Fibroblast of the aortic adventitia (primary cell): ENCODE results near the gene C4orf46. TPM values are rescaled to one million over a fixed set of nuclear protein-coding genes. Genes with fewer than 3 reads are reported as not detected.

Experiments used
- DNase-seq: peaks from one replicate; pipeline ENCODE4 v3.0.0-alpha.2; 2010; ENCODE audit warnings: low read depth
- H3K4me3 ChIP-seq: 2 replicates; pipeline ENCODE4 v1.5.1; 2011; ENCODE audit warnings: low read depth, mild to moderate bottlenecking, control low read depth, low read length, moderate library complexity
- CTCF ChIP-seq: IDR thresholded peaks from 2 replicates; pipeline ENCODE4 v1.5.1; 2011; ENCODE audit warnings: mild to moderate bottlenecking, low read length, control low read depth, inconsistent platforms; ENCODE audit not compliant: insufficient read depth
- total RNA-seq: library from RNA; depleted of rRNA; stranded (reverse); fragments of >200 nt; gene quantifications from 2 replicates; pipeline ENCODE4 v1.2.3, GENCODE V29; 2012; ENCODE audit warnings: low replicate concordance

C4orf46 gene
- total RNA-seq, 1 donor = 63.4 TPM

- no peak for TF ChIP-seq CTCF
- no peak for DNase-seq
- H3K4me3 ChIP-seq = no peak overlapping the region
Measured at GRCh38 chr4:158657291-158657690, 14.4 kb downstream of the C4orf46 start.

- TF ChIP-seq CTCF = no peak
- no peak for DNase-seq
- no peak overlapping the region for H3K4me3 ChIP-seq
Measured at GRCh38 chr4:158656439-158656838, 15.2 kb downstream of the C4orf46 start.

- peak; percentile 22 for DNase-seq
- no peak for TF ChIP-seq CTCF
- H3K4me3 ChIP-seq = peak overlapping the region; percentile 0
Measured at GRCh38 chr4:158652920-158653319, 18.8 kb downstream of the C4orf46 start.

GRCh38 chr4:158649111-158649680 lies 22.5 kb downstream of the C4orf46 start:
- TF ChIP-seq CTCF = no peak
- H3K4me3 ChIP-seq = no peak overlapping the region
- peak; percentile 80 for DNase-seq

- TF ChIP-seq CTCF = no peak
- peak; percentile 9 for DNase-seq
- no peak overlapping the region for H3K4me3 ChIP-seq
Measured at GRCh38 chr4:158644760-158645159, 26.9 kb downstream of the C4orf46 start.

GRCh38 chr4:158644356-158644755 lies 27.3 kb downstream of the C4orf46 start:
- no peak for TF ChIP-seq CTCF
- H3K4me3 ChIP-seq = no peak overlapping the region
- DNase-seq = no peak

- no peak for DNase-seq
- TF ChIP-seq CTCF = no peak
- H3K4me3 ChIP-seq = no peak overlapping the region
Measured at GRCh38 chr4:158636619-158637018, 35.1 kb downstream of the C4orf46 start.
